ENCODE results near the gene POTEG.
"Not testable (repeated sequence)": the region's sequence is repeated elsewhere in the genome, so short reads cannot be mapped to it uniquely, and the experiment has no call there.

POTEG gene

DNA sequence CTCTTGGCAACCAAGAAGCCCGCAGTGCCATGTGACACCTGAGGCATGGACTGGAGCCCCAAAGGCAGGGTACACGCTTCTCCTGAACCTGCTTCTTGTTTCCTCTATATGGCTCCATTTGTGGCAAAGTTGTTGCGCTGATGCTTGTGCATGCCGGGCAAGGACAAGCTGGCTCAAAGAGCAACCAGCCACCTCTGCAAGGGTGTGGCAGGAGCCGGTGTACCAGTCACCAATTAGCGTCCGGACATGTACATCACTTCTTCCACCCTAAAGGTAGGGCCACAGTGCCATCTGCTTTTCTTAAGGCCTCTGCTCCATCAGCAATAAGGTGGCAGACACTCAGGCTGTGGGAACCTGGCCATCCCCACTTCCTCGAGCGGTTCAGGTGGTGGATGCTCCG, 43.9 kb downstream of the POTEG start:
- not testable (repeated sequence) for H3K4me3 ChIP-seq; H3K9ac ChIP-seq (ENCODE audit: insufficient read length); H3K9me3 ChIP-seq (ENCODE audit: low read depth, low read length); H3K36me3 ChIP-seq (ENCODE audit: insufficient read depth, low read length); H3K27ac ChIP-seq; DNase-seq (ENCODE audit: low read depth, low spot score)

DNA sequence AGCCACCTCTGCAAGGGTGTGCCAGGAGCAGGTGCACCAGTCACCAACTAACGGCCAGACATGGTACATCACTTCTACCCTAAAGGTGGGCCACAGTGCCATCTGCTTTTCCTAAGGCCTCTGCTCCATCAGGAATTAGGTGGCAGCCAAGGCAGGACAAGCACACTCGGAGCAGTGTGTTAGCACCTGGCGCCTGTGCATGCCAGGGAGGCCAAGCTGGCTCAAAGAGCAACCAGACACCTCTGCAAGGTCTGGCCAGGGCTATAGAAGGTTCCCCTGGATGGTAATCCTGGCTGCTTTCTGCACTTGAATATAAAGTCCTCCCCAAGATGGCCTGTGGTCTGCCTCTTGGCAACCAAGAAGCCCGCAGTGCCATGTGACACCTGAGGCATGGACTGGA, 45.4 kb downstream of the POTEG start:
- not testable (repeated sequence) for H3K9me3 ChIP-seq (ENCODE audit: low read depth, low read length); H3K4me3 ChIP-seq; H3K36me3 ChIP-seq (ENCODE audit: insufficient read depth, low read length); DNase-seq (ENCODE audit: low read depth, low spot score); H3K27ac ChIP-seq; H3K9ac ChIP-seq (ENCODE audit: insufficient read length)

DNA sequence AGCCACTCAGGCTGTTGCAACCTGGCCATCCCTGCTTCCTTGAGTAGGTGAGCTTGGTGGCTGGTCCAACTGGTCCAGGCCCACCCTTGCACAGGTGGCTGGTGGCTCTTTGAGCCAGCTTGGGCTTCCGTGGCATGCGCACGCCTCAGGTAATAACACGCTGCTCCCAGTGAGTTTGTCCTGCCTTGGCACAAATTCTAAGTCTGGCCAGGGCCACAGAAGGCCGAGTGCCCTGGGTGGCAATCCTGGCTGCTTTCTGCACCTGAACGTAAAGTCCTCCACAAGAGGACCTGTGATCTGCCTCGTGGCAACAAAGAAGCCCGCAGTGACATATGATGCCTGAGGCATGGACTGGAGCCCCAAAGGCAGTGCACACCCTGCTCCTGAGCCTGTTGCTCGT, 47.1 kb downstream of the POTEG start:
- DNase-seq (ENCODE audit: low read depth, low spot score); H3K4me3 ChIP-seq; H3K9me3 ChIP-seq (ENCODE audit: low read depth, low read length); H3K36me3 ChIP-seq (ENCODE audit: insufficient read depth, low read length); H3K27ac ChIP-seq; H3K9ac ChIP-seq (ENCODE audit: insufficient read length): not testable (repeated sequence)

DNA sequence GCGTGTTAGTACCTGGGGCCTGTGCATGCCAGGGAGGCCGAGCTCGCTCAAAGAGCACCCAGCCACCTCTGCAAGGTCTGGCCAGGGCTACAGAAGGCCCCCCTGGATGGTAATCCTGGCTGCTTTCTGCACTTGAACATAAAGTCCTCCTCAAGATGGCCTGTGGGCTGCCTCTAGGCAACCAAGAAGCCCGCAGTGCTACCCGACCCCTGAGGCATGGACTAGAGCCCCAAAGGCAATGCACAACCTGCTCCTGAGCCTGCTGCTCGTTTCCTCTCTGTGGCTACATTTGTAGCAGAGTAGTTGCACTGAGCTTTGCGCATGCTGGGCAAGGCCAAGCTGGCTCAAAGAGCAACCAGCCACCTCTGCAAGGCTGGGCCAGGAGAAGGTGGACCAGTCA, 47.8 kb downstream of the POTEG start:
- not testable (repeated sequence) for H3K4me3 ChIP-seq; H3K36me3 ChIP-seq (ENCODE audit: insufficient read depth, low read length); DNase-seq (ENCODE audit: low read depth, low spot score); H3K9me3 ChIP-seq (ENCODE audit: low read depth, low read length); H3K9ac ChIP-seq (ENCODE audit: insufficient read length); H3K27ac ChIP-seq

DNA sequence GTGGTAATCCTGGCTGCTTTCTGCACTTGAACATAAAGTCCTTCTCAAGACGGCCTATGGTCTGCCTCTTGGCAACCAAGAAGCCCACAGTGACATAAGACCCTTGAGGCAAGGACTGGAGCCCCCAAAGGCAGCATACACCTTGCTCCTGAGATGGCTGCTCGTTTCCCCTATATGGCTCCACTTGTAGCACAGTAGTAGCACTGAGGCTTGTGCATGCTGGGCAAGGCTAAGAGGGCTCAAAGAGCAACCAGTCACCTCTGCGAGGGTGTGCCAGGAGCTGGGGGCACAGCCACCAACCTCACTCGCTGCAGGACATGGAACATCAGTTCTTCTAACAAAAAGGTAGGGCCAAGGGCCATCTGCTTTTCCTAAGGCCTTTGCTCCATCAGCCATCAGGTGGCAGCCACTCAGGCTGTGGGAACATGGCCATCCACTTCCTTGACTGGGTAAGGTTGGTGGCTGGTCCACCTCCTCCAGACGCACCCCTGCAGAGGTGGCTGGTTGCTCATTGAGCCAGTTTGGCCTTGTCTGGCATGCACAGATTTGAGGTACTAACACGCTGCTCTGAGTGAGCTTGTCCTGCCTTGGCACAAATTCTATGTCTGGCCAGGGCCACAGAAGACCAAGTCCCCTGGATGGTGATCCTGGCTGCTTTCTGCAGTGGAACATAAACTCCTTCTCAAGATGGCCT, 49.9 kb downstream of the POTEG start:
- not testable (repeated sequence) for H3K9ac ChIP-seq (ENCODE audit: insufficient read length); DNase-seq (ENCODE audit: low read depth, low spot score); H3K4me3 ChIP-seq; H3K27ac ChIP-seq; H3K9me3 ChIP-seq (ENCODE audit: low read depth, low read length); H3K36me3 ChIP-seq (ENCODE audit: insufficient read depth, low read length)

DNA sequence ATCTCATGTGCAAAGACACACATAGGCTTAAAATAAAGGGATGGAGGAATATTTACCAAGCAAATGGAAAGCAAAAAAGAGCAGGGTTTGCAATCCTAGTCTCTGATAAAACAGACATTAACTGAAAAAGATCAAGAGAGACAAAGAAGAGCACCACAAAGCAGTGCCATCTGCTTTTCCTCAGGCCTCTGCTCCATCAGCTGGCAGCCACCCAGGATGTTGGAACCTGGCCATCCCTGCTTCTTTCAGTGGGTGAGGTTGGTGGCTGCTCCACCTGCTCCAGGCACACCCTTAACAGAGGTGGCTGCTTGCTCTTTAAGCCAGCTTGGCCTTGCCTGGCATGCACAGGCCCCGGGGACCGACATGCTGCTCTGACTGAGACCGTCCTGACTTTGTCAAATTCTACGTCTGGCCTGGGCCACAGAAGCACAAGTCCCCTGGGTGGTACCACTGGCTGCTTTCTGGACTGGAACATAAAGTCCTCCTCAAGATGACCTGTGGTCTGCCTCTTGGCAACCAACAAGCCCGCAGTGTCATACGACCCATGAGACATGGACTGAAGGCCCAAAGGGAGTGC, 51.0 kb downstream of the POTEG start:
- H3K27ac ChIP-seq; H3K9me3 ChIP-seq (ENCODE audit: low read depth, low read length); H3K4me3 ChIP-seq; H3K9ac ChIP-seq (ENCODE audit: insufficient read length); H3K36me3 ChIP-seq (ENCODE audit: insufficient read depth, low read length); DNase-seq (ENCODE audit: low read depth, low spot score): not testable (repeated sequence)

DNA sequence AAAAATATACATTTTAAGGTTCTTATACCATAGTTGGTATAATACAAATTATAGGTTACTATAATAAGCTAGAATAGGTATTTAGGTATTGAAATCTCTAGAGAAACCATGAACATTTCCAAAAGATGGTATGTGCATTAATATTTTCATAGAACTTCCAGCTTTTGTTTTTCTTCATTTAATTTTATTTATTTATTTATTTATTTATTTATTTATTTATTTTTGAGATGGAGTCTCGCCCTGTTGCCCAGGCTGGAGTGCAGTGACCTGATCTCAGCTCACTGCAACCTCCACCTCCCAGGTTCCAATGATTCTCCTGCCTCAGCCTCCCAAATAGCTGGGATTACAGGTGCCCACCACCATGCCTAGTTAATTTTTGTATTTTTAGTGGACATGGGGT, 54.0 kb downstream of the POTEG start:
- not testable (repeated sequence) for H3K9me3 ChIP-seq (ENCODE audit: low read depth, low read length); H3K36me3 ChIP-seq (ENCODE audit: insufficient read depth, low read length); H3K9ac ChIP-seq (ENCODE audit: insufficient read length); H3K27ac ChIP-seq; DNase-seq (ENCODE audit: low read depth, low spot score); H3K4me3 ChIP-seq

DNA sequence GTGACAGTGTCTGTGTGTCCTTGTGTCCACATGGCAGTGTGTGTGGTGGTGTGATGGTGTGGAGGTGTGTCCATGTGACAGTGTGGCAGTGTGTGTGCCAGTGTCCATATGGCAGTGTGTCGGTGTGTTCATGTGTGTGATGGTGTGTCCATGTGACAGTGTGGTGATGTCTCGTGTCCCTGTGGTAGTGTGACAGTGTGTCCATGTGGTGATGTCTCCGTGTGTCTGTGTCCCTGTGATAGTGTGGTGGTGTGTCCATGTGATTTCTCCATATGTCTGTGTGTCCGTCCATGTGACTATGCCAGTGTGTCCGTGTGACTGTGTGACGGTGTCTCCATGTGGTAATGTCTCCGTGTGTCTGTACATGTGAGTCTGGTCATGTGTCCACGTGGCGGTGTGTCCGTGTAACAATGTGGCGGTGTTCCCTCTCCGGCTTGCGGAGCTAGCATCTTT, 59.7 kb downstream of the POTEG start:
- H3K36me3 ChIP-seq (ENCODE audit: insufficient read depth, low read length); H3K27ac ChIP-seq; DNase-seq (ENCODE audit: low read depth, low spot score); H3K9ac ChIP-seq (ENCODE audit: insufficient read length); H3K4me3 ChIP-seq; H3K9me3 ChIP-seq (ENCODE audit: low read depth, low read length): not testable (repeated sequence)

DNA sequence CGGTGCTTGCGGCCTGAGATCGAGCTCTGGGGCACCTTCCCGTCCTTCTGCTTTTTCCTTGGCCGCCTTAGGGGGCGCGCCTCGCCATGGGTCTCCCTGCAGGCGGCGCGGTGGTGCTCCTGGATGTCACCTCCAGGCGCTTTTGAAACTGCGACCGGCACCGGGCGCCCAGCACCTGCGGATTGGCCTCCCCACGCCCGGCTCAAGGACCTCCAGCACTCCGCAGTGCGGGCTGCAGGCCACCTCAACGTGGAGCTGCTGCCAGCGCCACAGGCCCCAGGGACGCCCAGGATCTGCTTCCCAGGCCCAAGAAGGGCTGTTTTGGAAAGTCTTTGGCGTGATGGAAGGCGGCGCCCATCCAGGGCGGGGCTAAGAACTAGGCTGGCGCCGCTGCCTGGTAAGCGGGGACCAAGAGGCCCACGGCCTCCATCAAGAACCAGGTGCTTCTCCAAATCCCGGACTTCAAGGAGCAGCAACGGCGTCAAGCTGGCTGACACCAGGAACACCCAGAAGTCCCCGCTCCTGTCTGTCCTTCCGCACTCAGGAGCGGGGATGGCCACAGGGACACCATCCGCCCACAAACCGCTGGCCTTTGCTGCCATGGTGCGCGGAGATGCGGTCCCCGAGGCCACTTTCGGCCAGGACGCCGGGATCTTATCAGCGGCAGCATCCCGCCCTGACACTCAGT, 61.2 kb downstream of the POTEG start:
- not testable (repeated sequence) for H3K36me3 ChIP-seq (ENCODE audit: insufficient read depth, low read length); H3K9me3 ChIP-seq (ENCODE audit: low read depth, low read length); H3K27ac ChIP-seq; DNase-seq (ENCODE audit: low read depth, low spot score); H3K4me3 ChIP-seq; H3K9ac ChIP-seq (ENCODE audit: insufficient read length)

DNA sequence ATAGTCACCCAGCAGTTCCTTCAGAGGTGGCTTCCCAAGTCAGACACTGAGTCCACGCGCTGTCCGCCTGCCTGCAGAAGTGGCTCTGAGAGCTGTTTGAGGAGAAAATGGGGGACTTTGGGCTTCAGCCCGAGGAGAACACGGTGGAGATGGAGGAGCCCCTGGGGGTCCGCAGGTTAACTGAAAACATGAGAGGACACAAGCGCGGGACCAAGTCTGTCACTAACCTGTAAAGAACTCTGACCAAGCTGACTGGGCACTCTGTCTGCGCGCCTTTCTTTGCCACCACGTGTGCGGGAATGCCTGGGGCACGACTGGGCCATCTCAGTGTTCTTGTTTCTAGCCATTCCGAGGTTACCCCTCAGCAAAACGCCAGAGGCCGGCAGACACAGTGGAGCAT, 62.4 kb downstream of the POTEG start:
- not testable (repeated sequence) for H3K27ac ChIP-seq; H3K9ac ChIP-seq (ENCODE audit: insufficient read length); H3K9me3 ChIP-seq (ENCODE audit: low read depth, low read length); H3K36me3 ChIP-seq (ENCODE audit: insufficient read depth, low read length); DNase-seq (ENCODE audit: low read depth, low spot score); H3K4me3 ChIP-seq

DNA sequence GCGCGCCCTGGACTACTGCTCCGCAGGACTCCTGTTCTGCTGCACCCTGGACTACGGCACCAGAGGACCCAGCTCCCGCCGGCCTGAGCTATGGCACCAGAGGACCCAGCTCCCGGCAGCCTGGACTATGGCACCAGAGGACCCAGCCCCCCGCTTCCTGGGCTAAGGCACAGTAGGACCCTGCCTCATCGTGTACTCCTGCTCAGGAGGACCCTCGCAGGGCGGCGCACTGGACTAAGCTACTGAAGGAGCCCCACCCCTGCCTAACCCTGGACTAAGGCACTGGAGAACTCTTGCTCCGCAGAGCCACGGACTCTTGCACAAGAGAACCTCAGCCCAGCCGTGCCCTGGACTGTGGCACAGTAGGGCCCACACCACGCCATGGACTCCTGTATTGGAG, 71.3 kb downstream of the POTEG start:
- DNase-seq (ENCODE audit: low read depth, low spot score); H3K36me3 ChIP-seq (ENCODE audit: insufficient read depth, low read length); H3K9me3 ChIP-seq (ENCODE audit: low read depth, low read length); H3K9ac ChIP-seq (ENCODE audit: insufficient read length); H3K27ac ChIP-seq; H3K4me3 ChIP-seq: not testable (repeated sequence)

DNA sequence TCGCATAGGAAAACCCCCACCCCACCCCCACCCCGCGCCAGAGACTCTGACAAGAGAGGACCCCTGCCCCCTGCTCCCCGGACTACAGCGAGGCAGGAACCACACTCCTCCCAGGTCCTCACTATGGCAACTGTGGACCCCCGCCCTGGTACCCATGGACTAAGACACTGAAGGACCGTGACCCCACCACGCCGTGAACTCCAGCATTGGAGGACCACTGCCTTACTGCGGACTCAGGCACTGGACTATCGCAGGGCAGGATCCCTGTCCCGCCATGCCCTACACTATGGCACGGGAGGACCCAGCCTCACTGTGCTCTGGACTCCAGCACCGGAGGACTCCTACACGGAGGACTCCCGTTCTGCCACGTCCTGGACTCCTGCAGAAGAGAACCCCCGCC, 71.8 kb downstream of the POTEG start:
- not testable (repeated sequence) for DNase-seq (ENCODE audit: low read depth, low spot score); H3K36me3 ChIP-seq (ENCODE audit: insufficient read depth, low read length); H3K27ac ChIP-seq; H3K9ac ChIP-seq (ENCODE audit: insufficient read length); H3K4me3 ChIP-seq; H3K9me3 ChIP-seq (ENCODE audit: low read depth, low read length)

DNA sequence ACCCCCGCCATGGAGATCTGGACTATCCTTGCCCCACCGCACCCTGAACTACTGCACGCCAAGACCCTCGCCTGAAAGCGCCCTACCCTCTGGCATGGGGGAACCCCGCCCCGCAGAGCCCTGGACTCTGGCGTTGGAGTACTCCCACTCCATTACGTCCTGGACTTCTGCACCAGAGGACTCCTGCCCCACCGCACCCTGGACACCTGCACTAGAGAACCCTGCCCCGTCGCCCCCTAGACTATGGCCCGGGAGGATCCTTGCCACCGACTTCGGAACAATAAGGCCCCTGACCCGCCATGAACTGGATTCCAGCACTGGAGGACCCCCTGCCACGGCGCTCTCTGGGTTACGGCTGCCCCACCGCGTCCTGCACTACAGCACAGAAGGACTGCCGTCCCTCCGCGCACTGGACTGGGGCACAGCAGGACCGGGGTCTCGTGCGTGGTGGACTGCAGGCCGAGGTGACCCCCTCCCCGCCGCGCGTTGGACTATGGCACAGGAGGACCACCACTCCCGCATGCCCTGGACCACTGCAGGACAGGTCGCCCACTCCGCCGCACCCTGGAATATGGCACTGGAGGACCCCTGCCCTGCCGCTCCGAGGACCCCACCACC, 72.4 kb downstream of the POTEG start:
- H3K36me3 ChIP-seq (ENCODE audit: insufficient read depth, low read length); H3K9me3 ChIP-seq (ENCODE audit: low read depth, low read length); H3K4me3 ChIP-seq; H3K9ac ChIP-seq (ENCODE audit: insufficient read length); H3K27ac ChIP-seq; DNase-seq (ENCODE audit: low read depth, low spot score): not testable (repeated sequence)

DNA sequence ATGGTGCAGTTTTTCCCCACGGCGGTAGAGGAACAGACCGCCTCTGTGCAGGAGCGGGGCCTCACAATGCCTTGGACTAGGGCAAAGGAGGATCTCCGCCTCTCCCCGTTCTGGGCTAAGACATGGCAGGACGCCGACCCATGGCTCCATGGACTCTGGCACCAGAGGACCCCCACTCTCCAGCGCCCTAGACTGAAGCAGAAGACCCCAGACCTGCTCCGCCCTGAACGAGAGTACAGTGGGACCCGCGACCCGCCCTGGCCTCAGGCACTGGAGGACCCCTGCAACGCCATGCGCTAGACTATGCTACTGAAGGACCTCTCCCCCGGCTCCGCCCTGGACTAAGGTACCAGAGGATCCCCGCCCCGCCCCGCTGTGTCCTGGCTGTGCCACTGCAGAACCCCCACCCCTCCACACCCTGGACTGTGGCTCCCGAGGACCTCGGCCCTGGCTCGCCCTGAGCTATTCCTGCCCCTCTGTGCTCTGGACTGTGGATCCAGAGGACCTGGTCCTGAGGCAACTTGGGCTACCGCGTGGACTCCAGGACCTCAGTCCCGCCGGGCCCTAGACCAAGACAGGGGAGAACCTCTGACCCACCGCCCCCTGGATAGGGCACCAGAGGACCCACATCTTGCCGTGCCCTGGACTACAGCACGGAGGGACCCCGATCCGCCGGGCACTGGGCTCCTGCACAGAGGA, 73.1 kb downstream of the POTEG start:
- not testable (repeated sequence) for H3K9ac ChIP-seq (ENCODE audit: insufficient read length); H3K4me3 ChIP-seq; H3K27ac ChIP-seq; H3K9me3 ChIP-seq (ENCODE audit: low read depth, low read length); H3K36me3 ChIP-seq (ENCODE audit: insufficient read depth, low read length); DNase-seq (ENCODE audit: low read depth, low spot score)

Data from SK-N-MC (cell line).